NB4 (cell line): ENCODE data around the gene GJC1.

Source experiments
- POLR2A ChIP-seq: IDR thresholded peaks from 2 replicates; pipeline ENCODE4 v1.6.1; 2011; ENCODE audit warnings: mild to moderate bottlenecking; ENCODE audit not compliant: insufficient read length; ENCODE audit errors: extremely low read depth
- TF ChIP-seq, protein P1 (sequence below): IDR thresholded peaks from one replicate; pipeline ENCODE4 v1.5.1; 2012; ENCODE audit warnings: low read depth, low read length

DNA sequence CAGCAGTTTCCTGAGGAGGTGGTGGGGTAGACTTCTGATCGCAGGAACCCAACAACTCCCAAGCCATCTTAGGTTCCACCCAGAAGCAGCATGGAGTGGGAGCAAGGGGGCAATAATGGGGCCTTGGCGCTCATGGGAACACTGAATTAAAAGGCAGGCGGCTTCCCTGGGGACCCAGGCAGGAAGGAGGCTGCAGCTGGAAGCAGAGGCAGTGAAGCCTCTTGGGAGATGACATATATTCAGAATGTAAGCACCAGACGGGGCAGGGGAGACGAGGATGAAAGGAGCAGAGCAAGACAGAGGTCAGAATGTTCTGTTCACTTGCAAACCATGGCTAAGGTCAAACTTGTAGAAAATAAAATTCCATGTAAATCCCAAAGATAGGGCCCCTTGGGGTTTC is 20.5 kb upstream of the GJC1 start:
- TF ChIP-seq, protein P1, sequence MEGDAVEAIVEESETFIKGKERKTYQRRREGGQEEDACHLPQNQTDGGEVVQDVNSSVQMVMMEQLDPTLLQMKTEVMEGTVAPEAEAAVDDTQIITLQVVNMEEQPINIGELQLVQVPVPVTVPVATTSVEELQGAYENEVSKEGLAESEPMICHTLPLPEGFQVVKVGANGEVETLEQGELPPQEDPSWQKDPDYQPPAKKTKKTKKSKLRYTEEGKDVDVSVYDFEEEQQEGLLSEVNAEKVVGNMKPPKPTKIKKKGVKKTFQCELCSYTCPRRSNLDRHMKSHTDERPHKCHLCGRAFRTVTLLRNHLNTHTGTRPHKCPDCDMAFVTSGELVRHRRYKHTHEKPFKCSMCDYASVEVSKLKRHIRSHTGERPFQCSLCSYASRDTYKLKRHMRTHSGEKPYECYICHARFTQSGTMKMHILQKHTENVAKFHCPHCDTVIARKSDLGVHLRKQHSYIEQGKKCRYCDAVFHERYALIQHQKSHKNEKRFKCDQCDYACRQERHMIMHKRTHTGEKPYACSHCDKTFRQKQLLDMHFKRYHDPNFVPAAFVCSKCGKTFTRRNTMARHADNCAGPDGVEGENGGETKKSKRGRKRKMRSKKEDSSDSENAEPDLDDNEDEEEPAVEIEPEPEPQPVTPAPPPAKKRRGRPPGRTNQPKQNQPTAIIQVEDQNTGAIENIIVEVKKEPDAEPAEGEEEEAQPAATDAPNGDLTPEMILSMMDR: no peak
- TF ChIP-seq POLR2A: no peak
